MV-4-11 (cell line): ENCODE results near the gene MCUR1.
A peak's percentile ranks its signal among the peaks of the same experiment; 100 is the strongest.
"Not testable (repeated sequence)": the region's sequence is repeated elsewhere in the genome, so short reads cannot be mapped to it uniquely, and the experiment has no call there.

Experiments
- DNase-seq: peaks from one replicate; lab custom pipeline; 2025; lab: John Stamatoyannopoulos, UW

Gene MCUR1

GRCh38 chr6:13776602-13777001 lies 37.8 kb downstream of the MCUR1 start:
- no peak for DNase-seq

GRCh38 chr6:13775466-13775865 lies 38.9 kb downstream of the MCUR1 start:
- DNase-seq = not testable (repeated sequence)

DNA sequence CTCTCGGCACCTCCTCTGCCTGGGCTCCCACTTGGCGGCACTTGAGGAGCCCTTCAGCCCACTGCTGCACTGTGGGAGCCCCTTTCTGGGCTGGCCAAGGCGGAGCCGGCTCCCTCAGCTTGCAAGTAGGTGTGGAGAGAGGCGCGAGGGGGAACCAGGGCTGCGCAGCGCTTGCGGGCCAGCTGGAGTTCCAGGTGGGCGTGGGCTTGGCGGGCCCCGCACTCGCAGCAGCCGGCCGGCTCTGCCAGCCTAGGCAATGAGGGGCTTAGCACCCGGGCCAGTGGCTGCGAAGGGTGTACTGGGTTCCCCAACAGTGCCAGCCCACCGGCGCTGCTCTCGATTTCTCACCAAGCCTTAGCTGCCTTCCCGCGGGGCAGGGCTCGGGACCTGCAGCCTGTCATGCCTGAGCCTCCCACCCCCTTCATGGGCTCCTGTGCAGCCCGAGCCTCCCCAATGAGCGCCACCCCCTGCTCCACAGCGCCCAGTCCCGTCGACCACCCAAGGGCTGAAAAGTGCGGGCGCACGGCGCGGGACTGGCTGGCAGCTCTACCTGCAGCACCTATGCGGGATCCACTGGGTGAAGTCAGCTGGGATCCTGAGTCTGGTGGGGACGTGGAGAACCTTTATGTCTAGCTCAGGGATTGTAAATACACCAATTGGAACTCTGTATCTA lies 41.9 kb downstream of the MCUR1 start:
- not testable (repeated sequence) for DNase-seq

GRCh38 chr6:13769655-13770053 lies 44.7 kb downstream of the MCUR1 start:
- DNase-seq = no peak

- no peak for DNase-seq
Measured at GRCh38 chr6:13769034-13769654, 45.2 kb downstream of the MCUR1 start.

DNA sequence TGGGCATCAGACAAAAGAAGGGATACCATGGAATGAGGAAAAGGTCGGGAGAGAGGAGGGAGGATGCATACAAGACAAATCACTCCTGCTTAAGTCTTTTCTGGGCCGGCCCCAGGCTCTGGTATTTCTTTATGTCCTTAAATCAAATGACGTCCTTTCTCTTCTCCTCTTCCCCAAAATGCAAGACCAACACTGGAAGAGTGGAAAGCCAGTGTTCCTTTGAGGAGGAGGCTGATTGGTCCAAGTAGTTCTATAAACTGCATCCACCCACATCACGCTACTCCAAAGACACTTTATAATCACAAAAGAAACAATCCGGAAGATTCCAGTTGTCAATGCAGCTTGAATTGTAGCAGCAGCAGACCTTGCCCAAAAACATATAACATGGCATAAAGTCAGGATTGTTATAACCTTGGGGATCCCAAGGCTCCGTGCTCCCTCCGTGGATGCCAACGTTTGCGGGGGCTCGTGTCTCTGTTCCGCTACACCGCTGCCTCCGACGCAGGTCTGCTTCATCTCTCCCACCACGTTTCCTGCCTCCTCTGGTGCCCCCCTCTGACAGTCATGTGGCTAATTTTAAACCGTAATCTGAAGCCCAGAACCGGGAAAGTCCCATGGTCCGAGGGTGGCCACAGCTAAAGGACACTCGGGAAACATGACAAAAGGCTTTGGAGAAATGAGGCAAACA lies 47.1 kb downstream of the MCUR1 start:
- no peak for DNase-seq

DNA sequence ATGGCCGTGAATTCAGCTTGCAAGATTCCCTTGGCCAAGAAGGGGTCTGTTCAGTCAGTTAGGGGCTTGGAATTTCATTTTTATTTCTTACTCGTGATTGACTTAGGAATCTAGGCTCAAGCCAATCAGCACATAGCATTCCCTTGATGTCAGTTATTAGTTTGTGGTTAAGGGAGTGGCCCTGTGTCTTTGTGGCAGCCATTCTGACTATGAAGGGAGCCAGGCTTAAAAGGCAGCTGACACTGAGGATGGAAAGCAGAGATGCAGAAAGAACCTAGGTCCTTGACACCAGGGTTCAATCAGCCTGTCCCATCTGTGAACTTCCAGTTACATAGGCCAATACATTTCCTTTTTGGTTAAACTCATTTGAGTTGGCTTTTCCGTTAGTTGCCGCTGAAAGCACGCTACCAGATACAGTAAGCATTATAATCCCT lies 48.1 kb downstream of the MCUR1 start:
- DNase-seq = peak; percentile 95

- no peak for DNase-seq
Measured at GRCh38 chr6:13765570-13765969, 48.8 kb downstream of the MCUR1 start.

DNA sequence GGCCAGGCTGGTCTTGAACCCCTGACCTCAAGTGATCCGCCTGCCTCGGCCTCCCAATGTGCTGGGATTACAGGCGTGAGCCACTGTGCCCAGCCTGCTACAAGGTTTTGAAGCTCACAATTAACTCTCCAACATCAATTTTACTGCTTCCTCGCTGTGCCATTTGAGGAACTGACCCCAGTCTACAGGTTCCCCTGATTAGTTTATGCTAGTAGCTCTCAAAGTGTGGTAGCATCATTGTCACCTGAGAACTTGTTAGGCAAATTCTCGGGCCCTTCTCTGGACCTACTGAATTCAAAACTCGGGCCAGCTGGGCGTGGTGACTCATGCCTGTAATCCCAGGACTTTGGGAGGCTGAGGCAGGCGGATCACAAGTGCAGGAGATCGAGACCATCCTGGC lies 49.4 kb downstream of the MCUR1 start:
- DNase-seq = no peak

GRCh38 chr6:13763740-13764381 lies 50.5 kb downstream of the MCUR1 start:
- peak; percentile 84 for DNase-seq

DNA sequence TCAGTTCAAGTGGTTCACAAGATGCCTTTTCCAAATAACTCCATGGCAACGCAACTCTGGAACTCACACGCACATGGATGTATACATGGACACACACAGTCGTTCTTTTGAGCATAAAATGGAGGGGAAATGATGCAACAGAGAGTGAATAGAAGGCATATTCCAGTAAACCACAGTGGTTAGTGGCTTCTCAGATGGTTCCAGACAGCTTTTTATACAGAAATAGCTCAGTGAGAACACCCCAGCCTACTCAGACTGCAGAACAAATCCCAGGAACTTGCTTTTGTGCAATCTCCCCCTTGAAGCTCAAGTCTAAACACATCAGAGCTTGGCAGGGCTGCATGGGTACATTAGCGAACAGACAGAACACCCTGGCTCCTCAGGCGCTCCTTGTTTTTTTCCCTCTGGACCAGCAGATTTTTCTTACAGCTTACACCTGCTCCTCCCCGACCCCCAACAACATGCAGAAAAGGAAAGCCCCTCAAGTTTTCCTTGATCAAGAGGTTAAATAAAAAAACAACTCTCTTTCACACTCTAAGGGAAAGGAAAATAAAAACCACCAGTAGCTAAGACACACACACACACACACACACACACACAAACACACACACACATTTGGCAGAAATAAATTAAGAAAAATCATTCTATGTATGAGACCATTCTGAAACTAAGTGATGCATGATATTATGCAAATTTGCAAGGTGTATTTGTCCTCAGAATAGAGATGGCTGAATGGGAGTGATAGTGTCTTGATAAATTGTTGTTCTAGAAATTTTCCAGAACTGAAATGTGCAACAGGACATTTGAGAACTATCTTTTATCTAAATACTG lies 51.5 kb downstream of the MCUR1 start:
- DNase-seq = peak; percentile 100

DNA sequence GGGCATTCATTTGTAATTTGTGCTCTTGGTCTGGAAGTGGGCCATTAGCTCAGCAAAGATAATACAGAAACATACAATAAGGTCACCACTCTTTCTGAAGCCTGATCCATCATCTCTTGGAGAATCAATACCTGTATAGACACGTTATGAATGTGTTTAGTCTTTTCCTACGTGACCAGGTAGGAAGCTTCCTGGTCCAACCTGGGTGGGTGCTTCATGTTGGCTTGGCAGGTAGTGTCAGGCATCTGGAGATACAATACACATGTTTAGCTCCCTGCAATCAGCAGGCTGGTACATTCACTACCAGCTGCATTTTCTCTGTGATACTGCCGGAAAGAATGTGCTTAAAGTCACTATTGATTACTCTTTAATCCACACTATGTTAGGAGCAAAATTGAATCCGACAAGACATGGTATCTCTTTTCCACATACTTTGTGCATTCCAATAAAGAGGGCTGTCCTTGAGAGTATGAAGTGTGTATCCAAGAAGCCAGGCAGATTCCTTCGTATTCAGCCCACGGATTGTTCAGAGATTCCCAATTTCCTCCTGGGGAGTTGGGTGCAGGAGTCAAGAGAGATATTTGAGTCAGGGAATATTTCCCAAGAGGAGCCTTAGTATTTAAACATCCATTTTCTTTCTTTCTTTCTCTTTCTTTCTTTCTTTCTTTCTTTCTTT lies 52.9 kb downstream of the MCUR1 start:
- DNase-seq = no peak

- peak; percentile 79 for DNase-seq
Measured at GRCh38 chr6:13760307-13761304, 53.8 kb downstream of the MCUR1 start.

DNA sequence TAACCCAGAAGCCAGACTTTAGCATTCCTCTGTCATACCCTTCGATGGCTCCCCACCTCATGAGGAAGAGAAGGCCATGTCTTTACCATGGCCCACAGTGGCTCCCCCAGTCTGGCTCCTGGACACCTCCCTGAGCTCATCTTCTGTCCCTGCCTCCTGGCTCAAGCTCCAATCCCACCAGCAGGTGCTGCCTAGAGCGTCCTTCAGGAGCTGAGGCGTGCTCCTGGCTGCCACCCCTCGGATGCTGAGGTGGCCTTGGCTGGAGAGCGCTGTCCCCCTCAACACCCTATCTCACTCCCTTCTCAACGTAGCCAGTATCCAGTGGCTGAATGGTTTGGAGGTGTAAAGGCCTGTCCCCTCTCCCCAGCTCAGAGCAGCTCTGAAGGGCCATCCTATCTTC lies 55.3 kb downstream of the MCUR1 start:
- no peak for DNase-seq

GRCh38 chr6:13754644-13755043 lies 59.7 kb downstream of the MCUR1 start:
- DNase-seq = no peak

DNA sequence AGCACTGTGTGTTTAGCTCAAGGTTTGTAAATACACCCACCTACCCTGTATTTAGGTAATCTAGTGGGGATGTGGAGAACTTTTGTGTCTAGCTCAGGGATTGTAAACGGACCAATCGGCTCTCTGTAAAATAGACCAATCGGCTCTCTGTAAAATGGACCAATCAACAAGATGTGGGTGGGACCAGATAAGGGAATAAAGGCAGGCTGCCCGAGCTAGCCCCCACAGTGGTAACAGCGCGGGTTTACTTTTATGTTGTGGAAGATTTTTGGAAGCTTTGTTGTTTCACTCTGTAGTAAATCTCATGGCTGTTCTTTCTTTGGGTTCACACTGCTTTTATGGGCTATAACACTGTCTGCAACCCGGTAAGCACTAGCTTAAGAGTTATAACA lies 70.6 kb downstream of the MCUR1 start:
- DNase-seq = no peak

- no peak for DNase-seq
Measured at GRCh38 chr6:13742961-13743735, 71.2 kb downstream of the MCUR1 start.

GRCh38 chr6:13741365-13741764 lies 73.0 kb downstream of the MCUR1 start:
- no peak for DNase-seq
